NCI-H128 (cell line): ENCODE measurements around the gene DIP2B.

Source experiments
- DNase-seq: peaks from one replicate; lab custom pipeline; 2025; ENCODE audit not compliant: unreplicated experiment; lab: John Stamatoyannopoulos, UW

DIP2B gene

DNA sequence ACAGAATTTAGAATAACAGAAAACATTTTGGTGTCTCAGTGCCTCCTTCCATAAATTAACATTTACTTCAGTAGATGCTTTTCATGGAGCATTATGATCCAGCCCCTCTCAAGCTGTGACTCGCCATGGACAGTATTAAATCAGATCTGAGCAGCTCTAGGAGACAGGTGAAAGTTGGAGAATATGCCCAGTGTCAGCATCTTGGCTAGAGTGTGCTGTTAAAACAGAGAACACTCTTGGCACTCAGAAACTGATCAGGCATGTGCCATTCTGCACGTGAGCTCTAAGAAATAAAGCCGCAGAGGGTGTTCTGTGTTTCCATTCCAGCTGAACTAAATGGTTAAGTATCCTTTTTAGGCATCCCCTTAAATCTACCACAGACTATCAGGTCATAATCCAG, 68.0 kb downstream of the DIP2B start:
- peak; percentile 17 for DNase-seq

GRCh38 chr12:50573271-50573670, 68.5 kb downstream of the DIP2B start:
- no peak for DNase-seq

GRCh38 chr12:50574601-50575348, 70.0 kb downstream of the DIP2B start:
- no peak for DNase-seq

DNA sequence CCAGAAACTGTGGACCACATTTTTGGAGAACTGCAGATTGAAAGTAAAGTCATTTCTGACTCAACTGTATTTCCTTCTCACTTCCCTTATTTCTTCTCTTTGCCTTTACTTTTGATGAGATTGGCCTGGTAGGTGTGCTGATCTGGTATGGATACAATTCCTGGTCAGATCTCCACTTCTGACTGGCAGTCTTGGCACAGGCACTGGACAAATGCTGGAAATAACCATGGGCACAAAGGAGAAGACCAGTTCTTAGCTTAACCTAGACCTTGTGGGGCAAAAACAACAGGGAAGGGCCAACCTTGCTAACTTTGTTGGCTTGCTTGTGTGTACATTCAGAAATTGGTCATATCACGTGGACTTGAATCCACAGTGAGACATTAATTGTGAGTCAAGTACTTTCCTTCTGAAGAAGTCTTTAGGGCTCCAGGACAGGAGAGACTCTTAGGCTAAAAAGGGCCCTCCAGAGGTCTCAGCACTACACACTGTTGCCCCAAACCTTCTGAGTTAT, 75.0 kb downstream of the DIP2B start:
- DNase-seq: no peak

GRCh38 chr12:50580436-50580835, 75.7 kb downstream of the DIP2B start:
- DNase-seq: no peak

- DNase-seq: no peak
These were observed 76.7 kb downstream of the DIP2B start for GRCh38 chr12:50581226-50582184.

- DNase-seq: no peak
These were observed 79.3 kb downstream of the DIP2B start for GRCh38 chr12:50584135-50584534.

DNA sequence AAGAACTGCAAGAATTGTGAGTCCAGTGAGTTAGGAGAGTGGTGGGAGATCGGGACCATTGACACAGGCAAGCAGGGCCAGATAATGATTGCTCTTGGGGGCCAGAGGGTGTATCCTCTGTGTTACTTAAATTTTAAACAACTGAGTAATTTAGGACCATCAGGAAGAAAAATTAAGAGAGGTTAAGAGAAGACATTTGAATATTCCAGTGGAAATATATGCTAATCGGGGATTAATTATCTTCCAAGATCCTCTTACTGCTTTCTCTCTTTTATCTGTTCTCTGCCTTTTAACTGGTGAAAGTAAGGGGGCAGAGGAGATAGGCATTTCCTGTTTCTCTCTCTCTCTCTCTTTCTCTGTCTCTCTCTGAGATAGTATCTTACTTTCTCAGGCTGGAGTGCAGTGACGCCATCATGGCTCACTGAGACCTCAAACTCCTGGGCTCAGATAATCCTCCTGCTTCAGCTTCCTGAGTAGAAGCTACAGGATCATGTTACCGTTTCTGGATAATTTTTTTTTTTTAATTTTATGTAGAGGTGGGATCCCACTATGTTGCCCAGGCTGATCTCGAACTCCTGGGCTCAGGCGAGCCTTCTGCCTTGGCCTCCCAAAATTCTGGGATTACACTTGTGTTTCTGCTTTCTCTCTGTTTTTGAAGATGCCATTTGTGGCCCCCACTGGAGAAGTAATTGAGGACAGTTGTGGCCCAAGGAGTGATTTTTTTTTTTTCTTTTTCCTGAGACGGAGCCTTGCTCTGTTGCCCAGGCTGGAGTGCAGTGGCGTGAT, 85.1 kb downstream of the DIP2B start:
- DNase-seq: no peak

- no peak for DNase-seq
These were observed 86.1 kb downstream of the DIP2B start for GRCh38 chr12:50590869-50591268.

- DNase-seq: no peak
These were observed 90.9 kb downstream of the DIP2B start for GRCh38 chr12:50595667-50596066.

DNA sequence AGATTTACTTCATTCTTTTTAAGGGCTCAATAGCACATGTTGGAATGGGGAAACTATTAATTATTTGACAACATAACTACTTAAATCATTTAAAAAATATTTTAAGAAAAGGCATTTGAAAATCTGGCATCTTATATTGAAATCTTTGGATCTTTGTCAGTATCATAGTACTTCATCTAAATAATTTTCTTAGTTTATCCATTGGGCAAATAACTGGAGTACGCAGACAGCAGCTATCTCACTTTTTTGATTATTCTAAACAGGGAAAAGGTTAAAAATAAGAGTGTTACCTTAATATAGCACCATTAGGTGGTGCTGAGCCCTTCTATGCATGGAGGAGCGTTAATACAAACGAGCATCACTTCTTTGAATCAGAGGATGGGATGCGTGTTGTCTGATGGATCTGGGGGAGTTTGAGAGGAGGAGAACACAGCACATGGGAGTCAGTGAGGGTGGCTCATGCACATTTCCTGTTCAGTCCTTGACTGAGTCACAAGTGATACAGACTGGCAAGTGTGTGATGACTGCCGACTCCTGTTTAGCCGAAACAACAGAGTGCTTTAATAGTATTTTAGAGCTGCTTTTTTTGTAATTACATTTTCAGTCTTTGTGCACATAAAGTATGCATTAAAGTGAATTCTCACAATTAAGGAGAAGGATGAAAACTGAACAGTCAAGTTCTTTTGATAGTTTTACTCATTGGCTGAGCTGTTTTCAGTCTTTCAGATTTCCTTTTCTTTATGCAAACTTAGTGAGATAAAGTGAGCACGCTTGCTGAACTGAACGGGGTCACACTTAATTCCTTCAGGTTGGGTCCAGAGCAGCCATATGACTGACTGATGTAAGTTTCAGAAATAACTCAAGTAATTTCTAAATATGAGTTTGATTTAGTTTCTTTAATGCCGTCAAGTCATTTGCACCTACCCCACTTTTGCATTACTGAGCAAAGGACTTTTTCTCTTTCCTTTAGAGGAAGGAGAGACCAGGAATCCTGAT, 92.7 kb downstream of the DIP2B start:
- DNase-seq: no peak

- no peak for DNase-seq
These were observed 93.6 kb downstream of the DIP2B start for GRCh38 chr12:50598321-50598862.

DNA sequence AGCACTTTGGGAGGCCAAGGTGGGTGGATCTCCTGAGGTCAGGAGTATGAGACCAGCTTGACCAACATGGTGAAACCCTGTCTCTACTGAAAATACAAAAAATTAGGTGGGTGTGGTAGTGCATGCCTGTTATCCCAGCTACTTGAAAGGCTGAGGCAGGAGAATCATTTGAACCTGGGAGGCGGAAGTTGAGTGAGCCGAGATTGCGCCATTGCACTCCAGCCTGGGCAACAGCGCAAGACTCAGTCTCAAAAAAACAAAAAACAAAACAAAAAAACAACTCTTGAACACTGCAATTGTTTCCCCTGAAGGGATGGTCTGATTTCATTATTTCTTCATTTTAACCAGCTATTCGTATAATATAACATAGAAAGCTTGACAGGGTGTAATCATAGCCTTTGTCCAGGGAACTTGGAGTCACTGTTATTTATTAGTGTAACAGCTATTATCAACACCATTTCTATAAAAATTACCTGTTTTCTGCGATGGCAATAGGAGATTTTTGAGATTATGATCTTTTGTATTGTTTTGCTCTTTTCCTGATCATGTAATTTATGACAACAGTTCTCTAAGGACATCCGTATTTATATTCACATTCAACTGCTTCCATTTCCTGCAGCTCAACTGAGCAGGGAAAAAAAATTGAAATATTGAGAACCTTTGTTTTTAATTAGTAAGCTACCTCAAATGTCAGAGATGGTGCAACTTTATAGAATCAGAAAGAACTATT, 94.7 kb downstream of the DIP2B start:
- DNase-seq: no peak

GRCh38 chr12:50600364-50600763, 95.6 kb downstream of the DIP2B start:
- no peak for DNase-seq

DNA sequence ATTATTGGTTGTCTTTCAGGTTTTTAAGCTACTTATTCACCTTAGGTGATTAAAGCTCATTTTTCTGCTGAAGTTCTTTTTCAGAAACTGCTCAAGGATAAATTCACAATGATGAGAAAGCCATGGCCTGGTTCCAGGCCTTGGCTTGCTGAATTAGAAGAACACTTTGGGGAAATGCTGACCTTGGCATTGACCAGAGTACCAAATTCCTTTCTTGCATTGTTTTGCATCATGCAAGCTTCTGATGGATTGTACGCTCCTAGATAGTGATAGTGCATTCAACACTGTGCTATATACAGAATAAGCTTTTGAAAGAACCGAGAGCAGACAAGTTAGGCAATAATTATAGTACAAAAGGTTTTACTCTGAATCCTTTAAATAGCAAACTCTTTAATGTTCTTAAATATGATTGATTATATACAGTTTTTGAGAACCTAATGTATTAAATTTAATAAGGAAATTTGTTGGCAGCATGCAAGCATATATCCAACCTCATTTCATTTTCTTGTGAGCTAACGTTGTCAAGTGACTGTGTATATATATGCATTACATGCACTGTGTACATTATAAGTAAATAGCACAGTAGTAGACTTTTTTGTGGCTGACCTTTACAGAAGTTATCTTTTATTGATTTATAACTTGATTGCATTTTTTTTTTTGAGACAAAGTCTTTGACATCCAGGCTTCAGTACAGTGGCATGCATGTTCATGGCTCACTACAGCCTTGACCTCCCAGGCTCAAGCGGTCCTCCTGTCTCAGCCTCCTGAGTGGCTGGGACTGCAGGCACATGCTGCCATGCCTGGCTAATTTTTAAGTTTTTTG, 99.2 kb downstream of the DIP2B start:
- no peak for DNase-seq

DNA sequence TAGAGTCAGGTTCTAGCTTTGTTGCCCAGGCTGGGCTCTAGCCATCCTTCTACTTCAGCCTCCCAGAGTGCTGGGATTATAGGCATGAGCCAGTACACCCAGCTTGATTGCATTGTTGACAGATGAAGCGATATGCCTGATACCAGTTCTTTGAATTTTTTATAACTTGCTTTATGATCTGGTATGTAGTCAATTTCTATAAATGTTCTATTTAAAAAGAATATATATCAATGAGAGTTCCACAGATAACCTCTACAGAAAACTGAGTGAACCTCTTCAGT, 99.8 kb downstream of the DIP2B start:
- no peak for DNase-seq

DNA sequence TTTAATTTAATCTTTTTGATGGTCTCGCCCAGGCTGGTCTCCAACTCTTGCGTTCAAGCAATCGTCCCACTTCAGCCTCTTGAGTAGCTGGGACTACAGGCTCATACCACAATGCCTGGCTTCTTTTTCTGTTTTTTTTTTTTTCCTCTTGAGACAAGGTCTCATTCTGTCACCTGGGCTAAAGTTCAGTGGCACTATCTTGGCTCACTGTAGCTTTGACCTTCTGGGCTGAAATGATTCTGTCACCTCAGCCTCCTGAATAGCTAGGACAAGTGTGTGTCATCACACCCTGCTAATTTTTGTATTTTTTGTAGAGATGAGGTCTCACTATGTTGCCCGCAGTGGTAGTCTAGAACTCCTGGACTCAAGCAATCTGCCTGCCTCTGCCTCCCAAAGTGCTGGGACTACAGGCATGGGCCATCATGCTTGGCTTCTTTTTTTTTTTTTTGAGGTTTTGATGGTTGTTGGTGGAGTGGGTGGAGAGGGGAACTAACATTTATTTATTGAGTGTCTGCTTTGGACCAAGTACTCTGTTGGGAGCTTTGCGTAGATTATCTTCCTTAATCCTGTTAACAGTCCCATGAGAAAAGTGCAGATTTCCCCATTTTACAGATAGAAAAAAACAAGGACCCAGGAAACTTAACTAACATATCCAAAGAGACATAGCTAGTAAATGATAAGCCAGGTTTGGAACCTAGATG, 102.0 kb downstream of the DIP2B start:
- DNase-seq: no peak
